Loucy (cell line): ENCODE results near the gene ETHE1.

Experiments
- EZH2phosphoT487 ChIP-seq: fragments of 200-600 bp; IDR thresholded peaks from 2 replicates; pipeline ENCODE4 v1.6.1; 2018; ENCODE audit warnings: antibody characterized with exemption, mild to moderate bottlenecking, moderate library complexity, borderline replicate concordance
- TF ChIP-seq, protein P1 (sequence below): fragments of 200-600 bp; sonication (generic); conservative IDR thresholded peaks from 2 replicates; pipeline ENCODE4 v1.5.1; 2014; ENCODE audit warnings: mild to moderate bottlenecking, antibody characterized with exemption, low read length

GRCh38 chr19:43527860-43528622 lies 1.0 kb upstream of the ETHE1 start:
- TF ChIP-seq, protein P1, sequence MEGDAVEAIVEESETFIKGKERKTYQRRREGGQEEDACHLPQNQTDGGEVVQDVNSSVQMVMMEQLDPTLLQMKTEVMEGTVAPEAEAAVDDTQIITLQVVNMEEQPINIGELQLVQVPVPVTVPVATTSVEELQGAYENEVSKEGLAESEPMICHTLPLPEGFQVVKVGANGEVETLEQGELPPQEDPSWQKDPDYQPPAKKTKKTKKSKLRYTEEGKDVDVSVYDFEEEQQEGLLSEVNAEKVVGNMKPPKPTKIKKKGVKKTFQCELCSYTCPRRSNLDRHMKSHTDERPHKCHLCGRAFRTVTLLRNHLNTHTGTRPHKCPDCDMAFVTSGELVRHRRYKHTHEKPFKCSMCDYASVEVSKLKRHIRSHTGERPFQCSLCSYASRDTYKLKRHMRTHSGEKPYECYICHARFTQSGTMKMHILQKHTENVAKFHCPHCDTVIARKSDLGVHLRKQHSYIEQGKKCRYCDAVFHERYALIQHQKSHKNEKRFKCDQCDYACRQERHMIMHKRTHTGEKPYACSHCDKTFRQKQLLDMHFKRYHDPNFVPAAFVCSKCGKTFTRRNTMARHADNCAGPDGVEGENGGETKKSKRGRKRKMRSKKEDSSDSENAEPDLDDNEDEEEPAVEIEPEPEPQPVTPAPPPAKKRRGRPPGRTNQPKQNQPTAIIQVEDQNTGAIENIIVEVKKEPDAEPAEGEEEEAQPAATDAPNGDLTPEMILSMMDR: no peak
- TF ChIP-seq EZH2phosphoT487: no peak
